ENCODE data around the gene SH3RF3. TPM values are rescaled to one million over a fixed set of nuclear protein-coding genes. Genes with fewer than 3 reads are reported as not detected.

Gene SH3RF3
- total and polyA plus RNA-seq, 3 experiments from 2014 or later, result 0.24 to 0.31 (median 0.27) TPM

- no peaks in the 10 kb centered on the region for H3K9me3 ChIP-seq (ENCODE audit: low read length)
- Mint-ChIP-seq H3K36me3 (no peaks in the 10 kb centered on the region), H3K27me3 (peaks cover 3 to 5% of the 10 kb centered on the region in 2 donors), H3K4me1 (peaks cover 8 to 13% (median 12%) of the 10 kb centered on the region in 3 donors), H3K27ac (no peak overlapping the region), H3K4me3 (no peak overlapping the region), H3K9me3 (no peaks in the 10 kb centered on the region)
- H3K4me1 ChIP-seq (ENCODE audit: insufficient read depth, low read length), result no peaks in the 10 kb centered on the region
- POLR2A ChIA-PET, result no interaction called here
- CTCF ChIA-PET, result no interaction called here
- H3K4me3 ChIP-seq (ENCODE audit: low read length), result no peak overlapping the region
- DNase-seq, result no peak
- H3K36me3 ChIP-seq (ENCODE audit: insufficient read depth, low read length), result no peaks in the 10 kb centered on the region
- H3K27ac ChIP-seq (ENCODE audit: low read depth, low read length), result no peak overlapping the region
- H3K27me3 ChIP-seq (ENCODE audit: insufficient read depth, low read length, poor library complexity, severe bottlenecking), result no peaks in the 10 kb centered on the region
These were observed 387.6 kb downstream of the SH3RF3 start for GRCh38 chr2:109516445-109517117.

- no peak overlapping the region for H3K27ac ChIP-seq (ENCODE audit: low read depth, low read length)
- H3K9me3 Mint-ChIP-seq, result no peaks in the 10 kb centered on the region
- DNase-seq, result no peak
- no peak overlapping the region for H3K27ac Mint-ChIP-seq
- no peak overlapping the region for H3K4me3 Mint-ChIP-seq
- no peaks in the 10 kb centered on the region for H3K36me3 Mint-ChIP-seq
- POLR2A ChIA-PET, result no interaction called here
- peaks cover 3 to 5% of the 10 kb centered on the region in 2 donors for H3K27me3 Mint-ChIP-seq
- H3K4me1 Mint-ChIP-seq, result peaks cover 8 to 13% (median 12%) of the 10 kb centered on the region in 3 donors
- H3K36me3 ChIP-seq (ENCODE audit: insufficient read depth, low read length), result no peaks in the 10 kb centered on the region
- no peaks in the 10 kb centered on the region for H3K9me3 ChIP-seq (ENCODE audit: low read length)
- no peaks in the 10 kb centered on the region for H3K4me1 ChIP-seq (ENCODE audit: insufficient read depth, low read length)
- no peak overlapping the region for H3K4me3 ChIP-seq (ENCODE audit: low read length)
- no peaks in the 10 kb centered on the region for H3K27me3 ChIP-seq (ENCODE audit: insufficient read depth, low read length, poor library complexity, severe bottlenecking)
- CTCF ChIA-PET, result interaction anchor here (1.0 kb wide), 1 partner anchor 7 kb away, joined by 3 read pairs; no protein-coding TSS in a partner anchor
These were observed 388.3 kb downstream of the SH3RF3 start for GRCh38 chr2:109517118-109517889.

- H3K4me3 Mint-ChIP-seq, result no peak overlapping the region
- Histone ChIP-seq H3K9me3 (ENCODE audit: low read length) (no peaks in the 10 kb centered on the region), H3K4me3 (ENCODE audit: low read length) (no peak overlapping the region), H3K27me3 (ENCODE audit: insufficient read depth, low read length, poor library complexity, severe bottlenecking) (no peaks in the 10 kb centered on the region), H3K27ac (ENCODE audit: low read depth, low read length) (no peak overlapping the region), H3K36me3 (ENCODE audit: insufficient read depth, low read length) (no peaks in the 10 kb centered on the region), H3K4me1 (ENCODE audit: insufficient read depth, low read length) (no peaks in the 10 kb centered on the region)
- H3K27me3 Mint-ChIP-seq, result peaks cover 2 to 3% of the 10 kb centered on the region in 2 donors
- DNase-seq, result no peak
- no peaks in the 10 kb centered on the region for H3K36me3 Mint-ChIP-seq
- H3K9me3 Mint-ChIP-seq, result no peaks in the 10 kb centered on the region
- ChIA-PET POLR2A (no interaction called here), CTCF (no interaction called here)
- H3K27ac Mint-ChIP-seq, result no peak overlapping the region
- H3K4me1 Mint-ChIP-seq, result no peaks in the 10 kb centered on the region
These were observed 390.5 kb downstream of the SH3RF3 start for GRCh38 chr2:109519513-109519912.

GRCh38 chr2:109521233-109522062, 392.4 kb downstream of the SH3RF3 start:
- Mint-ChIP-seq H3K27ac (no peak overlapping the region), H3K4me1 (no peaks in the 10 kb centered on the region), H3K9me3 (no peaks in the 10 kb centered on the region), H3K36me3 (no peaks in the 10 kb centered on the region), H3K27me3 (no peaks in the 10 kb centered on the region), H3K4me3 (no peak overlapping the region)
- H3K27me3 ChIP-seq (ENCODE audit: insufficient read depth, low read length, poor library complexity, severe bottlenecking), result no peaks in the 10 kb centered on the region
- no peak overlapping the region for H3K27ac ChIP-seq (ENCODE audit: low read depth, low read length)
- H3K36me3 ChIP-seq (ENCODE audit: insufficient read depth, low read length), result no peaks in the 10 kb centered on the region
- DNase-seq, result no peak
- POLR2A ChIA-PET, result no interaction called here
- no peaks in the 10 kb centered on the region for H3K4me1 ChIP-seq (ENCODE audit: insufficient read depth, low read length)
- CTCF ChIA-PET, result interaction anchor here (1.1 to 3.3 kb wide), 2 partner anchors 10 to 13 kb away, joined by 3 to 10 read pairs; no protein-coding TSS in a partner anchor
- no peaks in the 10 kb centered on the region for H3K9me3 ChIP-seq (ENCODE audit: low read length)
- H3K4me3 ChIP-seq (ENCODE audit: low read length), result no peak overlapping the region

- Mint-ChIP-seq H3K9me3 (no peaks in the 10 kb centered on the region), H3K4me3 (no peak overlapping the region), H3K4me1 (no peaks in the 10 kb centered on the region), H3K36me3 (no peaks in the 10 kb centered on the region), H3K27me3 (peaks cover 0 to 3% of the 10 kb centered on the region in 2 donors), H3K27ac (no peak overlapping the region)
- CTCF ChIA-PET, result interaction anchor here (1.1 to 3.3 kb wide), 2 partner anchors 11 to 12 kb away, joined by 3 to 10 read pairs; no protein-coding TSS in a partner anchor
- POLR2A ChIA-PET, result no interaction called here
- Histone ChIP-seq H3K36me3 (ENCODE audit: insufficient read depth, low read length) (no peaks in the 10 kb centered on the region), H3K4me1 (ENCODE audit: insufficient read depth, low read length) (no peaks in the 10 kb centered on the region), H3K9me3 (ENCODE audit: low read length) (no peaks in the 10 kb centered on the region), H3K27ac (ENCODE audit: low read depth, low read length) (no peak overlapping the region), H3K4me3 (ENCODE audit: low read length) (no peak overlapping the region), H3K27me3 (ENCODE audit: insufficient read depth, low read length, poor library complexity, severe bottlenecking) (no peaks in the 10 kb centered on the region)
- no peak for DNase-seq
These were observed 393.0 kb downstream of the SH3RF3 start for GRCh38 chr2:109522063-109522374.

GRCh38 chr2:109523121-109523520, 394.1 kb downstream of the SH3RF3 start:
- POLR2A ChIA-PET, result no interaction called here
- no peaks in the 10 kb centered on the region for H3K36me3 ChIP-seq (ENCODE audit: insufficient read depth, low read length)
- H3K27ac ChIP-seq (ENCODE audit: low read depth, low read length), result no peak overlapping the region
- H3K4me3 Mint-ChIP-seq, result no peak overlapping the region
- no peaks in the 10 kb centered on the region for H3K27me3 ChIP-seq (ENCODE audit: insufficient read depth, low read length, poor library complexity, severe bottlenecking)
- H3K27me3 Mint-ChIP-seq, result peaks cover 1 to 11% of the 10 kb centered on the region in 2 donors
- no peaks in the 10 kb centered on the region for H3K4me1 ChIP-seq (ENCODE audit: insufficient read depth, low read length)
- no peaks in the 10 kb centered on the region for H3K9me3 ChIP-seq (ENCODE audit: low read length)
- CTCF ChIA-PET, result interaction anchor here (3.3 kb wide), 1 partner anchor 12 kb away, joined by 10 read pairs; no protein-coding TSS in a partner anchor
- no peak overlapping the region for H3K27ac Mint-ChIP-seq
- H3K36me3 Mint-ChIP-seq, result no peaks in the 10 kb centered on the region
- H3K9me3 Mint-ChIP-seq, result no peaks in the 10 kb centered on the region
- H3K4me3 ChIP-seq (ENCODE audit: low read length), result no peak overlapping the region
- no peak for DNase-seq
- no peaks in the 10 kb centered on the region for H3K4me1 Mint-ChIP-seq

GRCh38 chr2:109523536-109524361, 394.7 kb downstream of the SH3RF3 start:
- Mint-ChIP-seq H3K4me3 (no peak overlapping the region), H3K27me3 (peaks cover 3 to 16% of the 10 kb centered on the region in 2 donors), H3K36me3 (no peaks in the 10 kb centered on the region), H3K27ac (no peak overlapping the region), H3K4me1 (no peaks in the 10 kb centered on the region), H3K9me3 (no peaks in the 10 kb centered on the region)
- Histone ChIP-seq H3K9me3 (ENCODE audit: low read length) (no peaks in the 10 kb centered on the region), H3K36me3 (ENCODE audit: insufficient read depth, low read length) (no peaks in the 10 kb centered on the region), H3K27me3 (ENCODE audit: insufficient read depth, low read length, poor library complexity, severe bottlenecking) (no peaks in the 10 kb centered on the region), H3K4me3 (ENCODE audit: low read length) (no peak overlapping the region), H3K27ac (ENCODE audit: low read depth, low read length) (no peak overlapping the region), H3K4me1 (ENCODE audit: insufficient read depth, low read length) (no peaks in the 10 kb centered on the region)
- ChIA-PET POLR2A (no interaction called here), CTCF (interaction anchor here (3.3 kb wide), 1 partner anchor 12 kb away, joined by 10 read pairs; no protein-coding TSS in a partner anchor)
- no peak for DNase-seq

All from CD8-positive, alpha-beta memory T cell (primary cell).